ENCODE data around the gene SPDYE8. TPM values are rescaled to one million over a fixed set of nuclear protein-coding genes. Genes with fewer than 3 reads are reported as not detected.
"Not testable (repeated sequence)": the region's sequence is repeated elsewhere in the genome, so short reads cannot be mapped to it uniquely, and the experiment has no call there.

The SPDYE8 gene, protein sequence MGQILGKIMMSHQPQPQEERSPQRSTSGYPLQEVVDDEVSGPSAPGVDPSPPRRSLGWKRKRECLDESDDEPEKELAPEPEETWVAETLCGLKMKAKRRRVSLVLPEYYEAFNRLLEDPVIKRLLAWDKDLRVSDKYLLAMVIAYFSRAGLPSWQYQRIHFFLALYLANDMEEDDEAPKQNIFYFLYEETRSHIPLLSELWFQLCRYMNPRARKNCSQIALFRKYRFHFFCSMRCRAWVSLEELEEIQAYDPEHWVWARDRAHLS
- polyA plus RNA-seq (2013, experiment 1 of 2; ENCODE audit: insufficient read length): 0.13 TPM
- polyA plus RNA-seq (2013, experiment 2 of 2; ENCODE audit: insufficient read length): 0.10 TPM

- DNase-seq: not testable (repeated sequence)
Observed at GRCh38 chr7:73029666-73030065, at the start of gene SPDYE8. Gene SPDYE8, minus strand, starts transcription at chr7:73029766. Its CDS starts 1,800 bp downstream, at chr7:73027966.

DNA sequence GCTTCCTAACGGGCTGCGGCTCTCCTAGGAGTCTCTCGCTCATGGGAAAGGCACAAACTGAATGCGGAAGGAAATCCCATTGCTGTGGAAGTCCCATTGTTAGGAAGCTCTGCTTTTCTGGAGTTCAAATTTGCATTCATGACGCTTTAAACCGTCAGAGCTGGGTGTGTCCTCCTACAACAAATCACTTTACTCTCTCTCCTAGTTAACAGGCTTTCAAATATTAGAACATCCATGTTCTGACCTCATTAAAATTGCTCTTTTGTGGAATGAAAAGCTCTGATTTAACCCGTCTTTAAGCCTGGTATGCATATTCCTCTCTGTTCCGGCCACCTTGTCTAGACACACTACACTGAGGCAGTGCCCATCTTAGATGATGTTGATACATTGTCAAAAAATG is 28.2 kb upstream of the SPDYE8 start, which contains the start of gene SPDYE11:
Gene SPDYE11, minus strand, starts transcription at position 101 of the 400 bp plus-strand sequence. CDS start 1,800 bp downstream, outside the sequence.
- not testable (repeated sequence) for DNase-seq

GRCh38 chr7:73006491-73006890 is 23.1 kb downstream of the SPDYE8 start:
- peak; percentile 0 for DNase-seq

DNA sequence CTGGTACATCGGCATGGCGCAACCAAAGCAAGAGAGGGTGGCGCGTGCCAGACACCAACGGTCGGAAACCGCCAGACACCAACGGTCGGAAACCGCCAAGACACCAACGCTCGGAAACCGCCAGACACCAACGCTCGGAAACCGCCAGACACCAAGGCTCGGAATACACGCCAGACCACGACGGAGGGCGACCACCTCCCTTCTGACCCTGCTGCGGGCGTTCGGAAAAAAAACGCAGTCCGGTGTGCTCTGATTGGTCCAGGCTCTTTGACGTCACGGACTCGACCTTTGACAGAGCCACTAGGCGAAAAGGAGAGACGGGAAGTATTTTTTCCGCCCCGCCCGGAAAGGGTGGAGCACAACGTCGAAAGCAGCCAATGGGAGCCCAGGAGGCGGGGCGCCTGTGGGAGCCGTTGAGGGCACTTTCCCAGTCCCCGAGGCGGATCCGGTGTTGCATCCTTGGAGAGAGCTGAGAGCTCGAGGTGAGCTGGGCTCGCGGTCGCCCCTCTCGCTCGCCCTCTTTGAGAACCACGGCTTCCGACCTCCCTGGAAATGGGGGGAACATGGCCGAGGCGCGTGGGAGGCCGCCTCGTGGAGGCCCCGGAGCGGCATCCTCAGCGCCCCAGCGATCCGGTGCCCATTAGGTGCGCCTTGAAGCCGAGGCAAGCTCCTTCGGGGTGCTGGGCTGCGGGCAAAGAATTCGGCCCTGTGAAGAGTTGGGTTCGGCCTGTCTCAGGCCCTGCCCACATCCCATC is 23.7 kb downstream of the SPDYE8 start:
- DNase-seq: peak; percentile 80

DNA sequence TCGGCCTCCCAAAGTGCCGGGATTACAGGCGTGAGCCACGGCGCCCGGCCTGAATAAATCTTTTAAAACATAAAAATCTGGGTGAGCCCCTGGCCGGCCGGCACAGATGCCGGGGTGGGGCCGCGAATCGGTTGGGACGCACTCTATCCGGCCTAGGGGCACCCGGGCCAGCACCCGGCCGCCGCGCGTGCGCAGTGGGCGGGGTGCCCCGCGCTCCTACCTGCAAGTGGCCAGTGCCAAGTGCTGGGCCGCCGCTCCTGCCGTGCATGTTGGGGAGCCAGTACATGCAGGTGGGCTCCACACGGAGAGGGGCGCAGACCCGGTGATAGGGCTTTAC is 24.2 kb downstream of the SPDYE8 start:
- not testable (repeated sequence) for DNase-seq

- not testable (repeated sequence) for DNase-seq
Observed at GRCh38 chr7:72997887-72998468, 31.6 kb downstream of the SPDYE8 start.

- not testable (repeated sequence) for DNase-seq
Observed at GRCh38 chr7:72997447-72997846, 32.1 kb downstream of the SPDYE8 start.

- not testable (repeated sequence) for DNase-seq
Observed at GRCh38 chr7:72995484-72995883, 34.1 kb downstream of the SPDYE8 start.

DNA sequence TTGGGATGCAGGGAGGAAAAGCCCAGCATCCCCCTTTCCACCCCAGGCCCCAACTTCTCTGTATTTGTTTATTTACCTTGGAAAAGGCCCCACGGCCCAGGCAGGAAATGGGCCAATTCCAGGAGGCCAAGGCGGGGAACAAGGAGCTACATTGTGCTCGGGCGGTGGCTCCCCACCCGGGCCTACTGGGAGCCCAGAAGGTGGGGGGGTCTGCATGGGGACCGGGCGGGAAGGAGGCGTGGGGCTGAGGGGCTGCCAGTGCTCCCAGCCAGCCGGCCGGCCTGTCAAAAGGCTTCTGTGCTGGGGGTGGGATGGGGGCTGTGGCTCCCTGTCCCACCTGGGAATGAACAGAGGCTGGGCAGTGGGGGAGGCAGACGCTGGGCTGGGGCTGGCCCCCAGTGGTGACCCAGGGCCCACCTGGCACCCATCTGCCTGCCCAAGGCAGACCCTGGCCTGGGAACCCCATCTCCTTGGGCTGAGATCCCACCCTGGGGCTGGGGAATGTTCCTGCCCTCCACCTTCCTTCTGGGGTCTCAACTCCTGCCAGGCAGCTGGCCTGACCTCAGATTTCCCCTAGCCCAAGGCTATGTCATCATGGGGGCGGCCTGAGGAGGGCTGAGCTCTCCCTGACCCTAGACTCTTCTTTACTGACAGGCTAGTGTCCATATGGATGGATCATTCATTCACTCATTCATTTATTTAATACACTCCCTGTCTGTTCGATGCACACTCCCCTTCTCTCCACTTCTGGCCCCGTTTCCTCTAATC is 39.2 kb downstream of the SPDYE8 start:
- not testable (repeated sequence) for DNase-seq

DNA sequence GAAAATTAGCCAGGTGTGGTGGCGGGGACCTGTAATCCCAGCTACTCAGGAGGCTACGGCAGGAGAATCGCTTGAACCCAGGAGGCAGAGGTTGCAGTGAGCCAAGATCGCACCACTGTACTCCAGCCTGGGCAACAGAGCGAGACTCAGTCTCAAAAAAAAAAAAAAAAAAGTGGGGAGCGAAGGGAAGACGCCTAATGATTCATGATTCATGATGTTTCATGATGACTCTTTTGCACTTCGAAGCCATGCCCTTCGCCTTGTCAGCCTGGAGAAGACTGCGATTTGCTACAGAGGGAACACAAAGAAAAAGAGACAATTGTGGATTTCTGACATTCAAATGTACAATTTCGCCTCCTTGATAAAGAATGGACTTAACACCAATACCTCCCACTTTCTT is 47.5 kb downstream of the SPDYE8 start:
- DNase-seq: not testable (repeated sequence)

DNA sequence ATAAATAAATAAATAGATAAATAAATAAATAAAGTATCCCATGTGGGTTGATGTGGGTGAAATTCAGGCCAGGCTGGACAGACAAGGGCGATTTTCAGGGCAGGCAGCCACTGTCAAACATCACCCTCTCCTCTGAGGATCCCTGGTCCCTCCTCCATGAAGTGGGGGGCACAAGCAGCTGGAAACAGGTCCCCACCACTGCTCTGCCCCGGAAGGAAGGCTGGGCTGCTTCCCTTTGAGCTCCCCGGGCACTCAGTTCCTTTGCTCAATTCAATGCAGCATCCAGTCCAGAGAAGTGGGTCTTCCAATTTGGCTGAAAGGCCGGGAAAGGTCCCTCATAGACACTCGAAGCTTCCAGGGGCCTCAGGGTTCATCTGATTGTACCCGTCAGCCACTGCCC is 49.2 kb downstream of the SPDYE8 start:
- not testable (repeated sequence) for DNase-seq

DNA sequence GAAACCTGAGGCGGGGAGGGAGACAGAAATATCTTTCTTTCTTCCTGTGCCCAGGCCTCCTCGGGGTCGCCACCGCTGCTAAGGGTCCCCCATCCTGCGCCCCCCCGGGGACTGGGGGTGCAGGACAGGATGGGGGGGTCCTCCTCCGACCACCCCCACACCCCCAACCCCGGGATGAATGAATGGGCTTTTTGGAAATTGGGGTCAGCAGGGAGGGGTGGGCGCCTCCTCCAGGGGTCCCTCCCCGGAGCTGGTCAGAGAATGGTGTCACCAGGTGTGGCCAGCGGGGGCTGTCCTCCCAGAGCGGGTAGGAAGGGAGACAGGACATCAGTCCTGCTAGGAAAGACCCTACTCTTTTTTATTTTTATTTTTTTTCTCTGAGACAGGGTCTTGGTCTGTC is 53.1 kb downstream of the SPDYE8 start:
- DNase-seq: not testable (repeated sequence)

- DNase-seq: not testable (repeated sequence)
Observed at GRCh38 chr7:72975656-72976286, 53.8 kb downstream of the SPDYE8 start.

DNA sequence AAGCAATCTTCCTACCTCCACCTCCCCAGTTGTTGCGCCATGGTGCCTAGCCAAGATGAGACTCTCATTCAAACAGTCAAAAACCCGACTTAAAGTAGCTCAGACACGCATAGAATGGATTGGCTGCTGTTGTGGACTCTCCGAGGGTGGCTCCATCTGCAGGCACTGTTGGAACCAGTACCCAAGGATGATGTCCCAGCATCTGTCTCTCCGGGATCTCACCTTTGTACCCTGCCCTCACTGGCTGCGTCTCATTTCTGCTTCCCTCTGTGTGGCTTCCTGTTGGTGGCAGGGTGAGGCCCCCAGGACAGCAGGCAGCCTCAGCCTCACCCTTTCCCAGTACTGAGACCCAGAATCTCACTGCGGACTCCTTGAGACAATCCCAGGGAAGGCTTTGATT is 54.8 kb downstream of the SPDYE8 start:
- not testable (repeated sequence) for DNase-seq

- not testable (repeated sequence) for DNase-seq
Observed at GRCh38 chr7:72971505-72971904, 58.1 kb downstream of the SPDYE8 start.
